ENCODE results near the gene ARHGAP6.

ARHGAP6 gene

DNA sequence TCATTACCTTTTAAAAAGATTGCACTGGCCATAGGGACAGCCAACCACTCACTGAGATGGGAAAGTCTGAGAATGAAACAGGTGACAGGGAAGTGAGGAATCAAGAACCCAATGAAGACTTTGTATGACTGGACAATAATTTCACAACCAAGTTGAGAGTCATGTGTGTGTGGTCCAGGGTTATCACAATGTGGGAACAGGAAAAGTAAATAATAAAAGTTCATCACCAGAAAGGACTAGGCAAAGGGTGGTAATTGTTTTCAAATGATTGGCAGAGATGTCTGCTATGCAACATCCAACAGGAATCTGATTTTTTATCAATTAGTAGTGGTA lies 243.2 kb downstream of the ARHGAP6 start:
- no peak for DNase-seq

DNA sequence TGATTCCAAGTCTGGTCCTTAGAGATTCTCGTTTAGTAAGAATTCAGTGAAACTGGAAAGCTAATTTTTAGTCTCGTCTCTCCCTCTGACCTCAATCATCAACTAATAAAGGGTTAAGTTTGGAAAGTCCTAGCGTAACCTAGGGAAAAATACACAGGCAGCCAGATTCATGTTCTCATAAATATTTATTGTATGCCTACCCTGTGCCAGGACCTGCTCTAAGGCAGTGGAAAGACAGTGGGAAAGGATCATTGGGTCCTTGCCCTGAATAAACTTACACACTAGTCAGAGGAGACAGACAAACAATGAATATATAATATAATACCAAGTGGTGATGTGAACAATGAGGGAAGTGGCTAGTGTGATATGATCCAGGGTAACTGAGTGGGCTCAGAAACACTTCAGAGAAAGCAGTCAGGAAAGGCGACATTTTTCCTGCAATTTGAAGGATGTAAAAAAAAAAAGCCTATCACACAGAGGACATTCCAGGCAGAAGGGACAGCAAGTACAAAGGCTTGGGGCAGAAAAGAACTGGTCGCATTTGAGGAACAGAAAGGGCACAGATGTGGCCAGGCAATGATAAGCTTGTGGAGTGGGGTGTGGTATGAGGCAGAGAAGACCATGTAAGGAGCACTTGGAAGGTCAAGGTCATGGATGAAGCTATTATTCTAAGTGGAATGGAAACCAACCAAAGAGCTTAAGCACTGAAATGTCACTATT lies 243.8 kb downstream of the ARHGAP6 start:
- DNase-seq = no peak

GRCh38 chrX:11420851-11421250 lies 244.9 kb downstream of the ARHGAP6 start:
- DNase-seq = no peak

- no peak for DNase-seq
Observed at GRCh38 chrX:11419102-11419501, 246.6 kb downstream of the ARHGAP6 start.

DNA sequence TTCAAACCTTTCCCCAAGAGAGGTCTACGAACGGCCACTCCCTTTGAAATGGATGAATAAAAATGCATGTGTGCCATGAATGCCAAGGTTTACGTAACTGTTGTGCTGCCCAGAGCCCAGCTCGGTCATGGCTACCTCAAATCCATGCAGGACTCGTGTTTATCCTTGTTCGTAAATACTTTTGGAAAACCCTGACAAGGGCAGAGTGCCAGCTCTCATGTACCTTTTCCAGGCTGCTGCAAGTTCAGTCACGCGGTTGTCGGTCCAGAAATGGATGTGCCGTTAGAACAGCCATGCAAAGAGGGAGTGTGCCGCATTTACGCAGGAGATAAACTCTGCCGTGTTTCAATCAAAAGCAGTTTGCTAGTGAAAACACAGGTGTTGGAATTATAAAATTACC lies 249.1 kb downstream of the ARHGAP6 start:
- DNase-seq = no peak

DNA sequence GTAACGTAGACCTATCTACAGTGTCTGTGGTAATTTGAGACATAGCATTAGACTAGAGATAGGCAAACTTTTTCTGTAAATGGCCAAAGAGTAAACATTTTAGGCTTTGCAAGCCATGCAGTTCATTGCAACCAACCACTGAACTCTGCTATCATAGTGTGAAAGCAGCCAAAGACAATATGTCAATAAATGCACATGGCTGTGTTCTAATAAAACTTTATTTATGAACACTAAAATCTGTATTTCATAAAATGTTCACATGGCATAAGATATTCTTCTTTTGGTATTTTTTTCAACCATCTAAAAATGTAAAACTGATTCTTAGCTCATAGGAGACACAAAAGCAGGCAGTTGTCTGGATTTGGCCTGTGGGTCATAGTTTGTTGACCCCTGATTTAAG lies 251.6 kb downstream of the ARHGAP6 start:
- DNase-seq = no peak

- DNase-seq = no peak
Observed at GRCh38 chrX:11412715-11413623, 252.8 kb downstream of the ARHGAP6 start.

DNA sequence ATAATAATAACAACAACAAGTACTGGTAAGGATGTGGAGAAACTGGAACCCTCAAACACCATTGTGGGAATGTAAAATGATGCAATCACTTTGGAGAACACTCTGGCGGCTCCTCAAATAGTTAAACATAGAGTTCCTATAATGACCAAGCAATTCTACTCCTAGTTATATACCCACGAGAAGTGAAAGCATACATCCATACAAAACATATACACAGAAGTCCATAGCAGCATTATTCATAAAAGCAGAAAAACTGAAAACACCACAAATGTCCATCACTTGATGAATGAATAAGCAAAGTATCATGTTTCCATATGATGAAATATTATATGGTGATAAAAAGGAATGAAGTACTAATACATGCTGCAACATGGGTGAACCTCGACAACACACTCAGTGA lies 255.8 kb downstream of the ARHGAP6 start:
- no peak for DNase-seq

DNA sequence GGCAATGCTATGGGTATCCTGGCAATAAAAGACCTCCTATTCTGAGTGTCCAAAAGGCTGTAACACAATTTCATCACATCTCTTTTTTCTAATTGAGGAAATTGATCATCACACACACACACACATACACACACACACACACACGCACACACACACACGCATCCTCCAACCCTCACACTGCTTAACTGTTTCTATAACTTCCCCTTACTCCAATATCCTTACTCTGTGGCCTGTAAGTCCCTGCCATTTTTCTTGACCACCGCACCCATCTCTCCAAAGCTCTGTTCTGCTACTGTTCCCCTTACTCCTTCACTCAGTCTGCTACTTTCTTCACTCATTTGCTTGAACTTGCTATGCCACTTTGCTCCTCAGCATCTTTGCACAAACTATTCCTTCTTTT lies 256.9 kb downstream of the ARHGAP6 start:
- no peak for DNase-seq

DNA sequence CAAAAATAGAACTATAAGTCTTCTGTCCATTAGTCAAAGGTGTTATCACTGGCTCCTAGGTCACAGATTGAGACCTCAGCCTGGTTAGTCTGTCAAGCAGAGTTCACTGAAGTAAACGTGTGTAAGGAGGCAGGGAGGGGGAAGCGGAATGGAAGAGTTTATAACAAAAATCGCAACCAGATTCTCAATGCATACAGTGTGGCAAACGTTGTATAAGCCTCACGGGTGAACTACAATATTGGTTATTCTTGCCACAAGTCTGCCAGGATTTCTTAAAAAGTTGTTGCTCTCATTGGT lies 257.7 kb downstream of the ARHGAP6 start:
- no peak for DNase-seq

GRCh38 chrX:11407331-11408108 lies 258.2 kb downstream of the ARHGAP6 start:
- DNase-seq = no peak

- no peak for DNase-seq
Observed at GRCh38 chrX:11406109-11406765, 259.5 kb downstream of the ARHGAP6 start.

DNA sequence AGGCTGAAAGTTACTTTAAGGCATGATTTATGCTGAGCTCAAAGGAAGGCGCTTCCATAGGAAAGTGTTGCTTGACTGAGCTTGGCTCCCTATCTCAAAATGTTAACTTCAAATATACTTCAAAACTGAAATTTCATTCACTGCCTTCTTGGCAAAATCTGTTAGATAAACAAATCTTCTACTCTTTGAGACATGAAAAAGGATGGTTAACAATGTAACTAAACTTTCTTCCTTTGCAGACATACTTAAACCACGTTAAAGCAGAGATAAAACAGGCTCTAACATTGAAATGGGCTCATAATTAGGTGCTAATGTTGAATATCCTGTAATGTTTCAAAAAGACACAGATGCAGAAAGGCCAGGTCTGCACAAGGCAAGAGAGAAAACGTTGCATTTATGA lies 262.1 kb downstream of the ARHGAP6 start:
- DNase-seq = no peak

- DNase-seq = no peak
Observed at GRCh38 chrX:11401966-11402365, 263.8 kb downstream of the ARHGAP6 start.

DNA sequence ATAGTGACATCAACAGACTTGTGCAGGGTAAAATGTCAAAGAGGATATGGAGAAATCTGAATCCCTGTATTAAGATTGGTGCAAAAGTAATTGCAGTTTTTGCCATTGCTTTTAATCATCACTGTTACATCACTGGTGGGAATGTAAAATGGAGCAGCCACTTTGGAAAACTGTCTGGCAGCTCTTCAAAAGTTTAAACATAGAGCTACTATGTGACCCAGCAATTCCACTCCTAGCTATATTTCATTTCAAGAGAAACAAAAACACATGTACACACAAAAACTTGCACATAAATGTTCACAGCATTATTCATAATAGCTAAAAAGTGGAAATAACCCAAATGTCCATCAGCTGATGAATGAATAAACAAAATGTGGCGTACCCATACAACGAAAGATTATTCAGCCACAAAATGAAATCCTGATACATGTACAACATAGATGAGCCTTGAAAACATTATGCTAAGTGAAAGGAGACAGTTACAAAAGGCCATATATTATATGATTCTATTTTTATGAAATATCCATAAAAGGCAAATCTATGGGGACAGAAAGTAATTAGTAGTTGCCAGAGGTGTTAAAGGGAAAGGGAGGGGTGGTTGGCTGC lies 266.1 kb downstream of the ARHGAP6 start:
- DNase-seq = no peak

DNA sequence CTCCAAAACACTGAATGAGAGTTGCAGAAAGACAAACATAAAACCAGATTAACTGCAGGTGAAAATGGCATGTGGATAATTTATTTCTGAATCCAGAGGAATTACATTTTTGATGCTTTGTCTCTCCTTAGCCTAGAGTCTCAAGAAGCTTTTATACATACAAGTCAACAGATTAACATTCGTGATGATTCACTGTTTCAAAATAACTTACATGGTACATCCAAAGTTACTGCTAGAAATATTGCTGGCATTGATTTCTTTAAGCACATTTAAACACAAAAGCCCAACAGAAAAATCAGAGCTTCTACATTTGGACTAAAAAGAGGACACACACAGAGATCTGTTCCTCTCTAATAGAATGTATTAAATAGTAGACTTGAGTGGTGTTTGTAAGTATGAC lies 266.9 kb downstream of the ARHGAP6 start:
- DNase-seq = no peak

GRCh38 chrX:11398139-11398538 lies 267.6 kb downstream of the ARHGAP6 start:
- DNase-seq = no peak

GRCh38 chrX:11397680-11398079 lies 268.0 kb downstream of the ARHGAP6 start:
- no peak for DNase-seq

DNA sequence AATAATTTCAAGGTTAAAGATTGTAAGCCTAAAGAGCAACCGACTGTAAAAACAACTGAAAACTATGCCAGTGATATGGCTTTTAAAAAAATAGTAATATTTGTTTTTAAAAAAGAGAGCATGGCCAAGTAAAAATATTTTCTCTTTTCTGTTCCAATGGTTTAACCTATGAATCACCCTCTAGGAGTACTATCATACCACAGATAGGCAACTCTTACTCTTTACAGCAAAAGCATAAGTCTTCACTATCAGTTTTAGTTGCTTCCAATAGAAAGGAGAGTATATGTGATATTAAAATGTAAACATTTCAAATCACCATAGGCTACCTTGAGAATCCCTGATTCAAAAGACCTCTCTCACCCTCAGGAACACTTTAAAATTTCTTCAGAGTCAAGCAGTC lies 269.9 kb downstream of the ARHGAP6 start:
- DNase-seq = no peak

GRCh38 chrX:11393949-11394654 lies 271.6 kb downstream of the ARHGAP6 start:
- DNase-seq = no peak

DNA sequence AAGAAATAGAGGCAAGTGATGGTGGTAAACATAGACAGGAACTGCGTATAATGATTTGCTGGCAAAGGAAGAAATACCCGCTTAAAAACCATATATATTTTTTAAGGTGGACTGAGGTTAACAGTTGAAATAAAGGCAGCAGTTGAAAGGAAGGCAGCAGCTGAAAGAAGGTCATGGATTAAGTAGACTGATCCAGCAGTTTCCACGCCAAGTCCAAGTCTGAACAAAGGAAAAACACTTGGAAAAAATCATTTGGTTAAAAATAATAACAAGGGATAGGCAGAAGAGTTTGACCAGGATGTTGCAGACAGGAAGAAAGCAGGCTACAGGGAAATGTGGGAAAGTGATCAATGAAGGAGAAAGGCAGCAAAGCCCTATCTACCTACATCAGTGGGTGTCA lies 278.9 kb downstream of the ARHGAP6 start:
- no peak for DNase-seq

DNA sequence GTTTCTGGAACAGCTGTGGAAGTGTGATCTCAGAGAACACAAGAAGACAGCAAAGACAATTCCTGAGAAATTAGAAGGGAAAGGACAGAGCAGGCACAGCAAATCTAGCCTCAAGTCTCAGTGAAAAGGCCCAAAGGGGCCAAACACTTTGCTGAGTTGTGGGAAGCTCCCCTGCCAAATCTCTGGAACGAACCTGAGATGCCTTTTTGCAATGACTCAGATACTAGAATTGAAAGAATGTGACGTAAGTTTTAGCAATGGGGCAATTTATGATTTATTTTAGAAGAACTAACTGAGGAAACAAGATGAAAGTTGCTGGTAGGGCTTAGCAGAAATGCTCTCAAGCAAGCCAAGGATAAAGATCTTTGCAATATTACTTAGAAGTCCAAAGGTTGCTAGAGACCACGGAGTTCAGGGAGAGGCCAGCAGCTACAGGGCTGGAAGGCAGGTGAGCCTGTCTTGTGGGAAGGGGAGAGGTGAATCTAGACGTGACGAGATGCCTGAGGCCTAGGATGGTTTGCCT lies 279.7 kb downstream of the ARHGAP6 start:
- no peak for DNase-seq

Measured in midbrain (tissue), 1 donor.